ENCODE data around the gene UNC79. TPM values are rescaled to one million over a fixed set of nuclear protein-coding genes. Genes with fewer than 3 reads are reported as not detected.

Gene UNC79
- total RNA-seq, 4 donors from 2014 or later, result not detected

DNA sequence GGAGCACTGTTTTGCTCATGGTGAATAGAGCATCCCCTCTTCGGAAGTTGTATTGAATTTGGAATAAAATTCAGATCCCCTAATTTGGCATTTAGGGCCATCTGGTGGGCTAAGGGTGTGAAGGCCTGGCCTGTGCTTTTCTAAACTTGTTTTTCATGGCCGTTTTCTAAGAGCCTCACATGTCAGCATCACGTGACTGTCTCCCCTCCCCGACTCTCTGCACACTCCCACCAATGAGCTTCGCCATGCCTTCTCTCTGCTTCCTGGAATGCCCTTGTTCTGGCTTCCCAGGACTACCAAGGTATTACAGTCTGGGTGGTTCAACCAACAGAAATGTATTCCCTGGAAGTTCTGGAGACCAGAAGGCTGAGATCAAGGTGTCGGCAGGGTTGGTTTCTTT lies 272.2 kb downstream of the UNC79 start:
- no peak for TF ChIP-seq POLR2A (IDR thresholded peaks at IDR 0.05)
- TF ChIP-seq, protein P1, sequence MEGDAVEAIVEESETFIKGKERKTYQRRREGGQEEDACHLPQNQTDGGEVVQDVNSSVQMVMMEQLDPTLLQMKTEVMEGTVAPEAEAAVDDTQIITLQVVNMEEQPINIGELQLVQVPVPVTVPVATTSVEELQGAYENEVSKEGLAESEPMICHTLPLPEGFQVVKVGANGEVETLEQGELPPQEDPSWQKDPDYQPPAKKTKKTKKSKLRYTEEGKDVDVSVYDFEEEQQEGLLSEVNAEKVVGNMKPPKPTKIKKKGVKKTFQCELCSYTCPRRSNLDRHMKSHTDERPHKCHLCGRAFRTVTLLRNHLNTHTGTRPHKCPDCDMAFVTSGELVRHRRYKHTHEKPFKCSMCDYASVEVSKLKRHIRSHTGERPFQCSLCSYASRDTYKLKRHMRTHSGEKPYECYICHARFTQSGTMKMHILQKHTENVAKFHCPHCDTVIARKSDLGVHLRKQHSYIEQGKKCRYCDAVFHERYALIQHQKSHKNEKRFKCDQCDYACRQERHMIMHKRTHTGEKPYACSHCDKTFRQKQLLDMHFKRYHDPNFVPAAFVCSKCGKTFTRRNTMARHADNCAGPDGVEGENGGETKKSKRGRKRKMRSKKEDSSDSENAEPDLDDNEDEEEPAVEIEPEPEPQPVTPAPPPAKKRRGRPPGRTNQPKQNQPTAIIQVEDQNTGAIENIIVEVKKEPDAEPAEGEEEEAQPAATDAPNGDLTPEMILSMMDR (IDR thresholded peaks at IDR 0.05), result no peak
- Histone ChIP-seq H3K27ac (no peak overlapping the region), H3K27me3 (no peaks in the 10 kb centered on the region), H3K4me1 (no peaks in the 10 kb centered on the region), H3K9me3 (no peaks in the 10 kb centered on the region), H3K36me3 (no peaks in the 10 kb centered on the region), H3K4me3 (no peak overlapping the region)
- DNase-seq, result no peak

DNA sequence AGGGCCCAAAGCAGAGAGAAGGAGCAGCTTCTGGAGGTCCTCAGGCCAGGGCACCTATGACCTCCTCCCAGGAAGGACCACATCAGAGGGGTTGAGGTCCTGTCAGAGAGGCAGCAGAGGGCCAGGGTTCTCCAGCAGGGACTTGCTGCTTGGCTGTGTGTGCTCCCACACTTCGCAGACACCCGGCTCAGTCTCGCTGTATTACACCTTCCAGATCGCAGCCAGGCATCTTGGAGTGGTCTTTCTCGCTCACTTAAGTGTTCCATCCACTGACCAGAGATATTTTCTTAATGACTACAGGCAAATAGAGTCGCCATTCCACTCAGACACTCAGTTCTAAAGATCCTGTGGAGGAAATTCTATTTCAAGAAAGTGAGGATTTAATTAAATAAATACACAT lies 273.2 kb downstream of the UNC79 start:
- DNase-seq, result no peak
- Histone ChIP-seq H3K4me1 (no peaks in the 10 kb centered on the region), H3K27me3 (no peaks in the 10 kb centered on the region), H3K4me3 (no peak overlapping the region), H3K27ac (no peak overlapping the region), H3K9me3 (no peaks in the 10 kb centered on the region), H3K36me3 (no peaks in the 10 kb centered on the region)
- TF ChIP-seq POLR2A (IDR thresholded peaks at IDR 0.05), result no peak
- TF ChIP-seq, protein P1 (IDR thresholded peaks at IDR 0.05), result no peak

DNA sequence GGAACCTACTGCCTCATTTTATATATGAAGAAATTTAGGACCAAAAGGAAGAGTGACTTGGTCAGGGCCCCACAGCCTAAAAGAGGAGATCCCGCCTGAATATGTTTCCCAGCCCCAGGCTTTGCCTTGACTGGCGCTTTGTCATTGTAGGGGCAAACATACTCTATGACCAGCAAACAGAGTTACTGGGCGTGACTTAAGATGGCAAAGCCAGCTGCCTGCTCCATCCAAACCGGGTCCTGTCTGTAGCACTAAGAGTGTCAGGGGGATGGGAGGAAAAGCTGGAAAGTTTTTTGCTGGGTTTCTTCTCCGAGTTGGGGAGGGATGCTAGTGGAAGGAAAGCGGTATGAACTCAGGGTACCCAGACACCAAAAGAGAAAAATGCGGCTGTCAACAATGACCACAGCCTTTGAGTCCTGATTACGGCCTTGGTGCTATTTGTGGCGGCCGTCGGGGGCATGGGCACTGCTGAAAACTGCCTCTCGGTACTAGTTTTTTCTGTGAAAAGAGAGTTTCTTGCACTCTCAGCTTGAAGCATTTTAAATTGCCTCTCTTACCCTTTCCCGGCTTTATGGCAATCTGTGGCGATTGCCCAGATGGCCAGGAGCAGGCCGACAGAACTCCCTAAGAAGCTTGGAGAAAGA lies 274.9 kb downstream of the UNC79 start:
- no peaks in the 10 kb centered on the region for H3K36me3 ChIP-seq
- no peak for DNase-seq
- H3K27ac ChIP-seq, result no peak overlapping the region
- no peaks in the 10 kb centered on the region for H3K4me1 ChIP-seq
- no peak overlapping the region for H3K4me3 ChIP-seq
- TF ChIP-seq, protein P1 (IDR thresholded peaks at IDR 0.05), result no peak
- no peak for TF ChIP-seq POLR2A (IDR thresholded peaks at IDR 0.05)
- no peaks in the 10 kb centered on the region for H3K9me3 ChIP-seq
- H3K27me3 ChIP-seq, result no peaks in the 10 kb centered on the region

DNA sequence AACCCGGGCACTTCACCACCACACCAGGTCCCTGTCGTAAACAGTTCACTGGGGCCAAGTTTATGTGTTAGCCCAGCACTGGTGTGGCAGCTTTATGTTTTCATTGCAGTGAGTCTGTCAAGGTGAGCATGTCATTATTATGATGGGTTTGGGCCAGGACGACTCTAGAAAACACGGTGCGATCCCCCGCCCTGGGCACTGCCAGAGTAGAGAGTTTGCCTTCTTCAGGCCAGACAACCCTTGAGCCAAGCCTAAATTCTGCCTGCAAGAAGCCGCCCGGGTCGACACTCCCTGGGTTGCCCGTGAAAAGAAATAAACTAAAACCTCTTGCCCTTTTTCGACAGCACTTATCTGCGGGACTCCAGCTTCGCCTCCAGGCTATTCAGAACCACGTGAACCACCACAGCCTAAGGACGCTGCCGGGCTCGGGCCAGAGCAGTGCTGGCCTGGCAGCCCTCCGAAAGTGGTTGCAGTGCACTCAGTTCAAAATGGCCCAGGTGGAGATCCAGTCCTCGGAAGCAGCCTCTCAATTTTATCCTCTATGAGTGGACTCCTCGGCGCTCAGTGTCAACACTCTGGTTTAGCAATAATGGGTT lies 275.7 kb downstream of the UNC79 start:
- no peaks in the 10 kb centered on the region for H3K27me3 ChIP-seq
- H3K9me3 ChIP-seq, result no peaks in the 10 kb centered on the region
- DNase-seq, result no peak
- H3K4me1 ChIP-seq, result no peaks in the 10 kb centered on the region
- H3K36me3 ChIP-seq, result no peaks in the 10 kb centered on the region
- TF ChIP-seq, protein P1 (IDR thresholded peaks at IDR 0.05), result no peak
- no peak for TF ChIP-seq POLR2A (IDR thresholded peaks at IDR 0.05)
- no peak overlapping the region for H3K27ac ChIP-seq
- H3K4me3 ChIP-seq, result no peak overlapping the region

DNA sequence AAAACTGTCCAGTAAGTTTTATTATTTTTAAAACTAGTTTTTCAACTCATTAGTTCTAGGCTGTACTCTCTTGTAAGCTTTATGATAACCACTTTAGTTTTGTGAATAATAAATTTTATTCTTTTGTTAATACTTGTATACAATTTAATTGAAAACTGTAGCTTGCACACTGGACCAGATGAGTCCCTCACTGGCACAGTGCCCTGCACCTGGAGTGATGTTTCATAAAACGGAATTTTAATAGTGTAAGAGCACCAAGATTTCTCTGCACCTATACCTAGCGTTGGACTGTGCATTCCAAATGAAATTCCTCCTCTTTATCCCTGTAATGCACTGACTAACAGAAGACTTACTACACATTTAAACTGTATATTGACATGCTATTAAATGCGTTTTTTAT lies 276.7 kb downstream of the UNC79 start:
- TF ChIP-seq, protein P1 (IDR thresholded peaks at IDR 0.05), result no peak
- no peak for TF ChIP-seq POLR2A (IDR thresholded peaks at IDR 0.05)
- Histone ChIP-seq H3K9me3 (no peaks in the 10 kb centered on the region), H3K4me1 (no peaks in the 10 kb centered on the region), H3K27me3 (no peaks in the 10 kb centered on the region), H3K4me3 (no peak overlapping the region), H3K36me3 (no peaks in the 10 kb centered on the region), H3K27ac (no peak overlapping the region)
- DNase-seq, result no peak

All from Peyer's patch (tissue), 4 donors.